Endothelial cell of umbilical vein (primary cell): Measurements from ENCODE around the gene SULT2B1.

Experiments
- EZH2 ChIP-seq: IDR thresholded peaks from 2 replicates; pipeline ENCODE4 v1.6.1; 2012; ENCODE audit warnings: borderline replicate concordance, low read depth, mild to moderate bottlenecking, moderate library complexity, low read length, inconsistent platforms; ENCODE audit not compliant: severe bottlenecking
- FOS ChIP-seq: IDR thresholded peaks from 2 replicates; pipeline ENCODE4 v1.6.1; 2011; ENCODE audit warnings: mild to moderate bottlenecking, low read length, moderate library complexity, borderline replicate concordance; ENCODE audit not compliant: insufficient read depth
- GATA2 ChIP-seq: IDR thresholded peaks from 2 replicates; pipeline ENCODE4 v1.7.0; 2011; ENCODE audit warnings: low read depth, mild to moderate bottlenecking, moderate library complexity, mixed read lengths, low read length; ENCODE audit not compliant: insufficient read length, insufficient read depth
- JUN ChIP-seq: IDR thresholded peaks from 2 replicates; pipeline ENCODE4 v1.6.1; 2011; ENCODE audit warnings: borderline replicate concordance, low read depth; ENCODE audit not compliant: insufficient read length, insufficient read depth
- MYC ChIP-seq: IDR thresholded peaks from one replicate; pipeline ENCODE4 v1.6.1; 2011; ENCODE audit warnings: mild to moderate bottlenecking, low read depth, low read length
- POLR2A ChIP-seq: IDR thresholded peaks from 2 replicates; pipeline ENCODE4 v1.6.1; 2012; ENCODE audit warnings: low read depth, mild to moderate bottlenecking, control low read depth, low read length
- POLR2AphosphoS5 ChIP-seq: IDR thresholded peaks from 2 replicates; pipeline ENCODE4 v1.6.1; 2012; ENCODE audit warnings: low read depth, mild to moderate bottlenecking, control low read depth, low read length, moderate library complexity; ENCODE audit not compliant: insufficient read depth
- TF ChIP-seq, protein P1 (sequence below), 2 donors: IDR thresholded peaks; 1 replicate in 1 of 2; 2 replicates in 1 of 2; pipeline ENCODE4 v1.5.1; 2011; ENCODE audit warnings: low read length in 2 of 2, mild to moderate bottlenecking in 2 of 2, moderate library complexity in 2 of 2, control low read depth in 1 of 2, inconsistent platforms in 1 of 2, low read depth in 1 of 2; ENCODE audit not compliant: insufficient read depth in 1 of 2; ENCODE audit errors: extremely low read depth in 1 of 2

- TF ChIP-seq, protein P1, sequence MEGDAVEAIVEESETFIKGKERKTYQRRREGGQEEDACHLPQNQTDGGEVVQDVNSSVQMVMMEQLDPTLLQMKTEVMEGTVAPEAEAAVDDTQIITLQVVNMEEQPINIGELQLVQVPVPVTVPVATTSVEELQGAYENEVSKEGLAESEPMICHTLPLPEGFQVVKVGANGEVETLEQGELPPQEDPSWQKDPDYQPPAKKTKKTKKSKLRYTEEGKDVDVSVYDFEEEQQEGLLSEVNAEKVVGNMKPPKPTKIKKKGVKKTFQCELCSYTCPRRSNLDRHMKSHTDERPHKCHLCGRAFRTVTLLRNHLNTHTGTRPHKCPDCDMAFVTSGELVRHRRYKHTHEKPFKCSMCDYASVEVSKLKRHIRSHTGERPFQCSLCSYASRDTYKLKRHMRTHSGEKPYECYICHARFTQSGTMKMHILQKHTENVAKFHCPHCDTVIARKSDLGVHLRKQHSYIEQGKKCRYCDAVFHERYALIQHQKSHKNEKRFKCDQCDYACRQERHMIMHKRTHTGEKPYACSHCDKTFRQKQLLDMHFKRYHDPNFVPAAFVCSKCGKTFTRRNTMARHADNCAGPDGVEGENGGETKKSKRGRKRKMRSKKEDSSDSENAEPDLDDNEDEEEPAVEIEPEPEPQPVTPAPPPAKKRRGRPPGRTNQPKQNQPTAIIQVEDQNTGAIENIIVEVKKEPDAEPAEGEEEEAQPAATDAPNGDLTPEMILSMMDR (IDR thresholded peaks at IDR 0.05; ENCODE audit: extremely low read depth in 1 of 2, insufficient read depth in 1 of 2, low read depth in 1 of 2, low read length in 2 of 2): no peak
- TF ChIP-seq JUN (no peak), FOS (no peak), POLR2A (no peak), EZH2 (no peak), POLR2AphosphoS5 (no peak), MYC (no peak), GATA2 (no peak)
These were observed 27.8 kb upstream of the SULT2B1 start for GRCh38 chr19:48524221-48524620.
